Lower leg skin (tissue), 3 donors: ENCODE results near the gene ZNF362.

Source experiments
- CTCF ChIP-seq, 3 donors: fragments of 450-650 bp; IDR thresholded peaks; one replicate each; pipeline ENCODE4 v1.5.1; 2016; ENCODE audit warnings: antibody characterized with exemption in 3 of 3, mild to moderate bottlenecking in 3 of 3, moderate library complexity in 2 of 3
- POLR2A ChIP-seq, 2 donors: fragments of 450-650 bp; IDR thresholded peaks; one replicate each; pipeline ENCODE4 v1.6.1; 2016 to 2017; ENCODE audit warnings: antibody characterized with exemption in 2 of 2, mild to moderate bottlenecking in 1 of 2, moderate library complexity in 1 of 2

- TF ChIP-seq CTCF (IDR thresholded peaks at IDR 0.05) (no peak), POLR2A (IDR thresholded peaks at IDR 0.05) (no peak)
Measured at GRCh38 chr1:33330906-33331305, 74.6 kb downstream of the ZNF362 start.
